Stomach (tissue), 4 donors: Measurements from ENCODE around the gene GTF2H1.

Experiments
- EP300 ChIP-seq: sonication (generic); formaldehyde crosslinking; IDR thresholded peaks from one replicate; pipeline ENCODE4 v1.6.1; 2017; ENCODE audit warnings: antibody characterized with exemption
- POLR2A ChIP-seq, 4 donors: fragments of 450-650 bp; IDR thresholded peaks; one replicate each; pipeline ENCODE4 v1.6.1; 2016; ENCODE audit warnings: antibody characterized with exemption in 4 of 4, control low read depth in 2 of 4, mild to moderate bottlenecking in 1 of 4, moderate library complexity in 1 of 4
- POLR2AphosphoS5 ChIP-seq, 3 donors: sonication (generic); formaldehyde crosslinking; IDR thresholded peaks; one replicate each; pipeline ENCODE4 v1.6.1; 2016; ENCODE audit warnings: antibody characterized with exemption in 3 of 3
- TF ChIP-seq, protein P1 (sequence below), 7 experiments: fragments of 450-650 bp in 4 of 7; fragments of 200-600 bp in 3 of 7; sonication (generic) in 3 of 7; IDR thresholded peaks; one replicate each; pipeline ENCODE4 v1.5.1; 2016 to 2019; ENCODE audit warnings: antibody characterized with exemption in 7 of 7, control low read depth in 2 of 7, mild to moderate bottlenecking in 1 of 7

DNA sequence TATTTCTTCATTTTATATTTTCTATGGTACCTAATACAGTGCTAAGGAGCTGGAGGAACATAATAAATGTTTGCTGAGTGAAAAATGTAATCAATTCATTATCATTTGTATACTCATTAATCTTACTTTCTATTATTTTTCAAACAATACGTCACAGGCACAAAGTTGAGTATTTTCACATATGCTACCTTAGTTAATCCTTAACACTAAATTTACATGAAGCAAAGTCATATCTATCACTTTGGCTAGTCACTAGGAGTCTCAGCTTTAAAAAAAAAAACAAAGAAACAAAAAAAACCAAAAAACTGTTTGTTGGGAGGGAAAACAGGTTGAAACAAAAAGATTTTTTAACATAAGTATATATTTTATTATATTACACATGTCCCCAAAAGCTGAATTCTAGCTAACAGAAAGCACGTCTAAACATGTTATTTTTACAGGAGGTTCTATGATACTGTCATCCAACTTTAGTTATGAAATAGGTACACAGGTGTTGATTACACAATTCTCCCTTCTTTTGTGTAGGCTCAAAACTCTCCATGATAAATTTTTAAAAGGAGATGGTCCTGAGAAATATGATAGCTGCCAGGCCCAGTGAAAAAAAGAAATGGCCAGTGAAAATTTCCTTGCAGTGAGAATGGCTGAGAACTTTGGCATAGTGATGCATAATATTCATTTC is 14.8 kb upstream of the GTF2H1 start:
- TF ChIP-seq, protein P1, sequence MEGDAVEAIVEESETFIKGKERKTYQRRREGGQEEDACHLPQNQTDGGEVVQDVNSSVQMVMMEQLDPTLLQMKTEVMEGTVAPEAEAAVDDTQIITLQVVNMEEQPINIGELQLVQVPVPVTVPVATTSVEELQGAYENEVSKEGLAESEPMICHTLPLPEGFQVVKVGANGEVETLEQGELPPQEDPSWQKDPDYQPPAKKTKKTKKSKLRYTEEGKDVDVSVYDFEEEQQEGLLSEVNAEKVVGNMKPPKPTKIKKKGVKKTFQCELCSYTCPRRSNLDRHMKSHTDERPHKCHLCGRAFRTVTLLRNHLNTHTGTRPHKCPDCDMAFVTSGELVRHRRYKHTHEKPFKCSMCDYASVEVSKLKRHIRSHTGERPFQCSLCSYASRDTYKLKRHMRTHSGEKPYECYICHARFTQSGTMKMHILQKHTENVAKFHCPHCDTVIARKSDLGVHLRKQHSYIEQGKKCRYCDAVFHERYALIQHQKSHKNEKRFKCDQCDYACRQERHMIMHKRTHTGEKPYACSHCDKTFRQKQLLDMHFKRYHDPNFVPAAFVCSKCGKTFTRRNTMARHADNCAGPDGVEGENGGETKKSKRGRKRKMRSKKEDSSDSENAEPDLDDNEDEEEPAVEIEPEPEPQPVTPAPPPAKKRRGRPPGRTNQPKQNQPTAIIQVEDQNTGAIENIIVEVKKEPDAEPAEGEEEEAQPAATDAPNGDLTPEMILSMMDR (IDR thresholded peaks at IDR 0.05): no peak
- TF ChIP-seq POLR2A (IDR thresholded peaks at IDR 0.05): no peak
- TF ChIP-seq EP300: no peak
- no peak for TF ChIP-seq POLR2AphosphoS5 (IDR thresholded peaks at IDR 0.05)
